Measurements from ENCODE around the gene UNC80.

GRCh38 chr2:210022824-210023223 is 251.2 kb downstream of the UNC80 start:
- no peak for TF ChIP-seq TARDBP (IDR thresholded peaks at IDR 0.05)
- no peak for TF ChIP-seq HDGF (IDR thresholded peaks at IDR 0.05; ENCODE audit: borderline replicate concordance)
- no peak for TF ChIP-seq LEF1 (IDR thresholded peaks at IDR 0.05; ENCODE audit: borderline replicate concordance)
- no peak for TF ChIP-seq L3MBTL2 (conservative IDR thresholded peaks at IDR 0.05)
- TF ChIP-seq CTBP1 (IDR thresholded peaks at IDR 0.05; ENCODE audit: borderline replicate concordance), result no peak

All from HEK293T (cell line).